Stimulated activated naive B cell treated with anti-CD40 and anti-IgM and Interleukin-4, amounts not matched to agents 10 μg/mL and 1 μg/mL and 100 μg/mL, for 72 hours (primary cell): ENCODE results near the gene RSBN1L.

Source experiments
- ATAC-seq, 2 donors: fragments of 150-1000 bp; cut with Tn5 transposase; replicated peaks; 2 replicates each; pipeline ENCODE4 v1.10.0; 2021; ENCODE audit warnings: moderate library complexity in 1 of 2
- DNase-seq: peaks from one replicate; pipeline ENCODE4 v3.0.0; 2021
- H3K27ac Mint-ChIP-seq: one replicate; pipeline ENCODE4 v1.8.0; 2022; ENCODE audit warnings: mild to moderate bottlenecking, mixed read lengths
- H3K27me3 Mint-ChIP-seq, 2 donors: one replicate each; pipeline ENCODE4 v1.8.0; 2022; ENCODE audit warnings: mixed read lengths in 2 of 2
- H3K36me3 Mint-ChIP-seq, 2 donors: one replicate each; pipeline ENCODE4 v1.8.0; 2022; ENCODE audit warnings: mixed read lengths in 2 of 2, mild to moderate bottlenecking in 1 of 2
- H3K4me1 Mint-ChIP-seq, 2 donors: one replicate each; pipeline ENCODE4 v1.8.0; 2022; ENCODE audit warnings: mixed read lengths in 2 of 2, mild to moderate bottlenecking in 1 of 2
- H3K4me3 Mint-ChIP-seq, 2 donors: one replicate each; pipeline ENCODE4 v1.8.0; 2022; ENCODE audit warnings: mild to moderate bottlenecking in 2 of 2, mixed read lengths in 2 of 2, moderate library complexity in 1 of 2
- H3K9me3 Mint-ChIP-seq, 2 donors: one replicate each; pipeline ENCODE4 v1.8.0; 2022; ENCODE audit warnings: mixed read lengths in 2 of 2, mild to moderate bottlenecking in 1 of 2

The RSBN1L gene

DNA sequence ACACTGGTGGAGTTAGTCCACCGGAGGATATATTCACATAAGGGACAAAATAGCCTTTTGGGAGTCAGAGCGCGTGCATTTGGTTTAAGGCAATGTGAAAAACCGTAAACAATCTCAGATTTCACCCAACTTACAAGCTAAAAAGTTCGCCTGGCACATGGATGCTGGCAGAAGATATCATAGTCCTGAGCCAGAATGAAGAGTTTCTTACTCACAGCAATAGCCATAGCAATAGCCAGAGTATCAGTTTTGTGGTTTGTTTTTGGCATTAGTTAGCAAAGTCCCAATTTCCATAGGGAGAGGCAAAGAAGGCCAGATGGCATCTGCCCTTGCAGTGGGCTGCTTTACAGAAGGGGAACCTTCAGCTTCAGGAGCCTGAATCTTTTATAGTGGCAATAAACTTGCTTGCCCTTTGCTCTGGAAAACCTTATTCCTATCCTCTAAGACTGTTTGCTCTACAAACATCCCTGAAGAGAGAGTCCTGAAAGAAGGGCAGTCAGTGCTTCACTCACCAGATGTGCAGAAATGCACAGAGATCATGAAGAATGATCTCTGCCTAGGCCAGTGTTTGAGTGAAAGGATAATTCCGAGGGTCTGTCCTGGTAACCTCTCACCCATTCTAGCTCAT, 28.7 kb upstream of the RSBN1L start:
- no peak for ATAC-seq

DNA sequence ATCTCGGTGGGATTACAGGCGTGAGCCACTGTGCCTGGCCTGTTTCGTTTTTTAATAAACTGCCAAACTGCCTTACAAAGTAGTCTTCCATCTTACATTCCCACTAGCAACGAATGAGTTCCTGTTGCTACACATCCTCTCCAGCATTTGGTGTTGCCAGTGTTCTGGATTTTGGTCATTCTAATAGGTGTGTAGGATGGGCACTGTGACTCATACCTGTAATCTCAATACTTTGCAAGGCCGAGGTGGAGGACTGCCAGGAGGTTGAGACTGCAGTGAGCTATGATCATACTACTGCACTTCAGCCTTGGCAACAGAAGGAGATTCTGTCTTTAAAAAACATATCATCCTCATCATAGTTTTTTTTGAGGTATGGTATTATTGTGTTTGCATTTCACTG, 21.4 kb upstream of the RSBN1L start:
- Mint-ChIP-seq H3K27me3 (no peaks in the 10 kb centered on the region), H3K9me3 (no peaks in the 10 kb centered on the region), H3K36me3 (peaks cover 10 to 12% of the 10 kb centered on the region in 2 donors), H3K4me3 (no peak overlapping the region), H3K27ac (no peak overlapping the region), H3K4me1 (no peaks in the 10 kb centered on the region)
- ATAC-seq (peak in 1 of 2 donors; percentile 73), DNase-seq (no peak)

More for the DNA sequence above, 28.7 kb upstream of the RSBN1L start:
- Mint-ChIP-seq H3K36me3 (peaks cover 0 to 3% of the 10 kb centered on the region in 2 donors), H3K9me3 (no peaks in the 10 kb centered on the region), H3K4me3 (no peak overlapping the region), H3K4me1 (no peaks in the 10 kb centered on the region), H3K27ac (no peak overlapping the region), H3K27me3 (no peaks in the 10 kb centered on the region)
- DNase-seq, result no peak

DNA sequence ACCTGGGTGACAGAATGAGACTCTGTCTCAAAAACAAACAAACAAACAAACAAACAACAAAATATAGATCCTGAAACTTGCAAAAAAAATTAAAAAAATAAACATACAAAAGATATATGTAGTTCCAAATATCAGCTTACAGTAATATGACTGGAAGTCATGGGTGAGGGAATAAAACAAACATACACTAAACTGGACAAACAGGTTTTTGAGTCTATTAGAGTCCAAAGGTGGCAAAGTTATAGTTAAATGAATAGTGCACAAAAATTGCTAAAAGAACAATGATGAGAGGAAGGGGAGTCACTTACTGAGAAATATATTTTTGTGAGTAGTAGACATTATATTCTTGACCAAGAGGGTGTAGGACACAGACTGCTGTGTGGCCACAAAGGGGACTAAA, 16.7 kb upstream of the RSBN1L start:
- H3K4me3 Mint-ChIP-seq, result no peak overlapping the region
- ATAC-seq (no peak), DNase-seq (no peak)
- no peaks in the 10 kb centered on the region for H3K27me3 Mint-ChIP-seq
- H3K36me3 Mint-ChIP-seq, result peaks cover 27 to 36% of the 10 kb centered on the region in 2 donors
- H3K4me1 Mint-ChIP-seq, result peaks cover 0 to 3% of the 10 kb centered on the region in 2 donors
- H3K9me3 Mint-ChIP-seq, result peaks cover 0 to 3% of the 10 kb centered on the region in 2 donors
- no peak overlapping the region for H3K27ac Mint-ChIP-seq

DNA sequence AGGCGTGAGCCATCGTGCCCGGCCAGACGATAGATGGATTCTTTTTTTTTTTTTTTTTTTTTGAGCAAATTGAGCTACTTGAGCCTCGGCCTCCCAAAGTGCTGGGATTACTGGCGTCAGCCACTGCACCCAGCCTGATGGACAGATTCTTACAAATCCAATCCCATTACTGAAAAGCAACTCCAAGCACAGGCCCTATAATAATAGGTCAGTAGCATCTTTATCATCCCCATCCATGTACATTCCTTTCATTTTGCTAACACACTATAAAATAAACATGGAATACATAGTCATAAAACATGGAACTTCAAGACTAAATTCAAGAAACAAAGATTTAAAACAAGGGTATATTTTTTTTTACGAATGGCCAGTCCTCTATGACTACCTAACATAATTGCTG, 16.0 kb upstream of the RSBN1L start:
- no peaks in the 10 kb centered on the region for H3K27me3 Mint-ChIP-seq
- ATAC-seq (no peak), DNase-seq (no peak)
- peaks cover 27 to 36% of the 10 kb centered on the region in 2 donors for H3K36me3 Mint-ChIP-seq
- H3K27ac Mint-ChIP-seq, result no peak overlapping the region
- peaks cover 0 to 3% of the 10 kb centered on the region in 2 donors for H3K9me3 Mint-ChIP-seq
- no peak overlapping the region for H3K4me3 Mint-ChIP-seq
- H3K4me1 Mint-ChIP-seq, result peaks cover 0 to 3% of the 10 kb centered on the region in 2 donors

DNA sequence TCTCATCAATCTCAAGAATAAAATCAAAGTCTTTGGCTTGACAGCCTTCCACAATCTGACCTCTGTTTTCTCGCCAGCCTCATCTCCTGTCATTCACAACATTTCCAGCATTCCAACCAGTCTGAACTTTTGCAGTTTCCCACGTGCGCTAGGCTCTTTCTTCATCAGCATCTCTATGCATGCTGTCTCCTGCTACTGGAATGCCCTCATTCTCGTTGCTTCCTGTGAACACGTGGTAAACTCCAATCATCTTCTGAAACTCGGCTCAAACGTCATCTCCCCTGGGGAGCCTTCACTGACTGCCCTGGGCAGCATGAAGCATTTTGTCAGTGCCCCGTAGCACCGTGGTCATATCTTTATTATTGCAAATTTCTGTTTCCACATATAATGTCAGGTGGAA, 12.2 kb upstream of the RSBN1L start:
- no peak overlapping the region for H3K4me3 Mint-ChIP-seq
- peaks cover 7 to 14% of the 10 kb centered on the region in 2 donors for H3K4me1 Mint-ChIP-seq
- peaks cover 28 to 43% of the 10 kb centered on the region in 2 donors for H3K36me3 Mint-ChIP-seq
- no peak for DNase-seq
- peaks cover 0 to 3% of the 10 kb centered on the region in 2 donors for H3K9me3 Mint-ChIP-seq
- H3K27me3 Mint-ChIP-seq, result no peaks in the 10 kb centered on the region
- no peak overlapping the region for H3K27ac Mint-ChIP-seq
- no peak for ATAC-seq

DNA sequence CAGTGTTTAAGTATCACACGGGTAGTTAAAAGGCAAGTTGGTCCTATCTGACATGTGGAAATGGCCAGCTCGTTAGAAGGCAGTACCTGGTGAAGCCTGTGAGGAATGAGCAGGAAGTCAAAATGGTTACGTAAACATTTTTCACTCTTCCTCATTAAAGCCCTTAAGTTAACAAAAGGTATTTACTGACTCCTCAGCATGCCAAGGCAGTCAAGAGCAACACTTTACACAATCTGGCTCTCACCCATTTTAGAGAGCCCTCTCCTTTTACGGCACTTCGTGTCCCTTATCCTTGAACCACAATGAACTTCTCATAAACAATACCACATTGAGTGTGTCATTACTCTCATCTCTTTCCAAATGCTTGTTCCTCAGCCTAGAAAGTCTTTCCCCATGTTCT, 11.0 kb upstream of the RSBN1L start:
- DNase-seq, result no peak
- peaks cover 0 to 3% of the 10 kb centered on the region in 2 donors for H3K9me3 Mint-ChIP-seq
- H3K27ac Mint-ChIP-seq, result no peak overlapping the region
- H3K36me3 Mint-ChIP-seq, result peaks cover 26 to 46% of the 10 kb centered on the region in 2 donors
- H3K4me3 Mint-ChIP-seq, result no peak overlapping the region
- H3K4me1 Mint-ChIP-seq, result peaks cover 7 to 14% of the 10 kb centered on the region in 2 donors
- ATAC-seq, result no peak
- H3K27me3 Mint-ChIP-seq, result no peaks in the 10 kb centered on the region

DNA sequence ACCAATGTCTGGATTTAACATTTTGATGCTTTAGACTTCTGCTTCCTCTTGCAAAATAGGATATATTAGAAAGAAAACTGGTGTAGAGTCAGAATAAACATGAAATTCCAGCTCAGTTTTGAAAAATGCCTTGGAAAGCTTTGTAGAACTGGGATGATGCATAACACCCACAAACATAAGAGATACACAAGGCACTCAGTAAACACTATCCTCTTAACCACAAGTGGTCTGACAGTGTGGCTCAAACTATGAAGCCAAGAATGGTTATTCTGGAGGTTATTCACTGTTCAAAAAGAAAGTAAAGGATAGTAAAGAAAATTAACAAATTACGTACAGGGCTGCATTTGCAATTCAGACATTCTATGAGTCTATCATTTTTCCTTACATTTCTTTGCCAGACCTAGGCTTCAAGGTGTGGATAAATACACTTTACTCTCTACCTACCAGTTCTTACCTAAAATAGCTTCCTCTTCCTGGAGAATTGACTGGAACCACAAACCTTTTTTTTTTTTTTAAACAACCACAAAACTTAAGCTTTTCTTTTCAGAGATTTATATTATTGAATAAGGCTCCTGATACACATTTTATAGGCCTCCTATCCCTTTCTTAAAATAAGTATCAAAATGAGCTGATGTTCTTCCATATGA, 9.0 kb upstream of the RSBN1L start:
- peaks cover 28 to 44% of the 10 kb centered on the region in 2 donors for H3K36me3 Mint-ChIP-seq
- DNase-seq, result no peak
- no peak overlapping the region for H3K4me3 Mint-ChIP-seq
- H3K9me3 Mint-ChIP-seq, result peaks cover 0 to 3% of the 10 kb centered on the region in 2 donors
- no peak overlapping the region for H3K27ac Mint-ChIP-seq
- no peaks in the 10 kb centered on the region for H3K27me3 Mint-ChIP-seq
- H3K4me1 Mint-ChIP-seq, result peaks cover 9 to 14% of the 10 kb centered on the region in 2 donors
- no peak for ATAC-seq

DNA sequence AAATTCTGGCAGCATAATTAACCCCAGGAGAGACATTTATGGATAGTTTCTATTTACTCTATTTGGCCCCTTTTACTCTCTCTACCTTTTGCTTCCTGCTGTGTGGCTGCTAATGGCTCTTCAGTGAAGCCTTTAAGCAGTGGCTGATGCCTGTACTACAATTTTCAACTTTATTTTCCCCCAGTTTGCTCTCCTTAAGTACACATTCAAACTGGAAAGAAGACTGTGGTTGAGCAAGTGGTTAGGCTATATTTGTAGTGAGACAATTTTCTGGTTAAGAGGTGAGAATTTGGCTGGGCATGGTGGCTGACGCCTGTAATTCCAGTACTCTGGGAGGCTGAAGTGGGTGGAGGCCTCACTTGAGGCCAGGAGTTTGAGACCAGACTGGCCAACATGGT, 8.5 kb upstream of the RSBN1L start:
- ATAC-seq (no peak), DNase-seq (no peak)
- no peaks in the 10 kb centered on the region for H3K27me3 Mint-ChIP-seq
- H3K9me3 Mint-ChIP-seq, result no peaks in the 10 kb centered on the region
- no peak overlapping the region for H3K27ac Mint-ChIP-seq
- no peak overlapping the region for H3K4me3 Mint-ChIP-seq
- peaks cover 12 to 14% of the 10 kb centered on the region in 2 donors for H3K4me1 Mint-ChIP-seq
- peaks cover 27 to 43% of the 10 kb centered on the region in 2 donors for H3K36me3 Mint-ChIP-seq

DNA sequence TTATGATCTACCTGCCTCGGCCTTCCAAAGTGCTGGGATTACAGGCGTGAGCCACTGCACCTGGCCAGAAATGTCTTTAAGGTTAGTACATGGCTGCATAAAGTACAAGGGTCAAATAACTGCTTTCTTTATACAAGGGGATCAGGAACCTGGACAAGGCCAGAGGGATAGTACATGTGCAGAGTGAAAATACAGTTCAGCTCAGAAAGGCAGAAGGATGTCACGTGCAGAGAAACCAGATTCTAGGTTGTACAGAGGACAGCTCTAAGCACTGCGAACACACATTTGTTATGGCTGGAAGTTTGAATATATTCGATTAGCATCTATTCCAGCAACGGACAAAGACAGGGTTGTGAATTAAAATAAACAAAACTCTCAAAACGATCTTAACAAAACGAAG, 6.0 kb upstream of the RSBN1L start:
- H3K27me3 Mint-ChIP-seq, result no peaks in the 10 kb centered on the region

DNA sequence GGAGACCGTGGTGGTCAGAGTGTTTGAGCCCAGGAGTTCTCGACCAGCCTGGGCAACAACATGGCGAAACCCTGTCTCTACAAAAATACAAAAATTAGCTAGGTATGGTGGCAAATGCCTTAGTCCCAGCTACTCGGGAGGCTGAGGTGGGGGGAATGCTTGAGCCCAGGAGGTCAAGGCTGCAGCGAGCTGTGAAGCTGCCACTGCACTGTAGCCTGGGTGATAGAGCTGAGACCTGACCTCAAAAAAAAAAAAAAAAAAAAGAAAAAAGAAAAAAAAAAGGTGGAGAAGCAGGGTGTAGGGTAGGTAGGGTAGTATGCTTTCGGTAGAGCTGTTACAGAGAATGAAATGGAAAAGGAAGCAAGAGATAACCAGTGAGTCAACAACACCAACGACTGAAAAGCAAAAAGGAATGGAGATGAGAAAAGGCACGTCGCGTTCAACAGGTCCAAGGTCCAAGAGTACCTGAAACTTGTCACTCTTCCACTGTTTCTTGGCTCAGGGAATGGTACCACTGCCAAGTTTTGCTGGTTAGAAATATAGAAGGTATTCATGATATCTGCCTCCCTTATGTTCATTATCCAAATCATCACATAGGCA, 4.3 kb upstream of the RSBN1L start:
- DNase-seq, result no peak
- Mint-ChIP-seq H3K27ac (no peak overlapping the region), H3K27me3 (no peaks in the 10 kb centered on the region), H3K36me3 (peaks cover 23 to 34% of the 10 kb centered on the region in 2 donors), H3K4me1 (peaks cover 23 to 30% of the 10 kb centered on the region in 2 donors), H3K9me3 (no peaks in the 10 kb centered on the region), H3K4me3 (no peak overlapping the region)
- ATAC-seq, result no peak

More for the DNA sequence above, 6.0 kb upstream of the RSBN1L start:
- Mint-ChIP-seq H3K4me1 (peaks cover 23 to 25% of the 10 kb centered on the region in 2 donors), H3K9me3 (no peaks in the 10 kb centered on the region), H3K4me3 (no peak overlapping the region), H3K36me3 (peaks cover 17 to 30% of the 10 kb centered on the region in 2 donors), H3K27ac (no peak overlapping the region)
- ATAC-seq, result no peak
- DNase-seq, result no peak

DNA sequence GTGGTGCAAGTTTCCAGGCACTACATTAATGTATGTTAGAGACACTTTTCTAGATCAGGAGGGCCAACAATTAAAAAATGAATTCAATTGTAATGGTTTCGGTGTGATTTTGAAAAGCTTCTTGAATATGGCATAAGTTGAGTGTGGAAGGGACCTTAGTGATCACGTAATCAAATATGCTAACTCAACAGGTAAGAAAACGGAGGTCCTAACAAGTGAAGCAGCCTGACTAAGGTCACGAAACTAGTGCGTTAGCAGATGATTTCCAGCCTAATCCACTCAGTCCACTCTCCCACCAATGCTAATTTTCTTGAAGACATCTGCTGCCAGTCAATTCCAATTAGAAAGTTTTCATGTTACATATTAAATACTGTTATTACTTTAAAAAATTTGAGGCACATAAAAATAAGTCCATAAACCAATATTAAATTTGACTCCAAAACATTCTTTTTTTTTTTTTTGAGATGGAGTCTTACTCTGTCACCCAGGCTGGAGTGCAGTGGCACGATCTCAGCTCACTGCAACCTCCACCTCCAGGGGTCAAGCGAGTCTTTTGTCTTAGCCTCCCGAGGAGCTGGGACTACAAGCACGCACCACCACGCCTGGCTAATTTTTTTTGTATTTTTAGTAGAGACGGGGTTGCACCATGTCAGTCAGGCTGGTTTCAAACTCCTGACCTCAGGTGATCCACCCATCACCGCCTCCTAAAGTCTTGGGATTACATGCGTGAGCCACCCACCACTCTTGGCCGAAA, 2.3 kb upstream of the RSBN1L start:
- Mint-ChIP-seq H3K4me3 (peak overlapping the region in 1 of 2 donors; percentile 41), H3K9me3 (no peaks in the 10 kb centered on the region), H3K27ac (no peak overlapping the region)

DNA sequence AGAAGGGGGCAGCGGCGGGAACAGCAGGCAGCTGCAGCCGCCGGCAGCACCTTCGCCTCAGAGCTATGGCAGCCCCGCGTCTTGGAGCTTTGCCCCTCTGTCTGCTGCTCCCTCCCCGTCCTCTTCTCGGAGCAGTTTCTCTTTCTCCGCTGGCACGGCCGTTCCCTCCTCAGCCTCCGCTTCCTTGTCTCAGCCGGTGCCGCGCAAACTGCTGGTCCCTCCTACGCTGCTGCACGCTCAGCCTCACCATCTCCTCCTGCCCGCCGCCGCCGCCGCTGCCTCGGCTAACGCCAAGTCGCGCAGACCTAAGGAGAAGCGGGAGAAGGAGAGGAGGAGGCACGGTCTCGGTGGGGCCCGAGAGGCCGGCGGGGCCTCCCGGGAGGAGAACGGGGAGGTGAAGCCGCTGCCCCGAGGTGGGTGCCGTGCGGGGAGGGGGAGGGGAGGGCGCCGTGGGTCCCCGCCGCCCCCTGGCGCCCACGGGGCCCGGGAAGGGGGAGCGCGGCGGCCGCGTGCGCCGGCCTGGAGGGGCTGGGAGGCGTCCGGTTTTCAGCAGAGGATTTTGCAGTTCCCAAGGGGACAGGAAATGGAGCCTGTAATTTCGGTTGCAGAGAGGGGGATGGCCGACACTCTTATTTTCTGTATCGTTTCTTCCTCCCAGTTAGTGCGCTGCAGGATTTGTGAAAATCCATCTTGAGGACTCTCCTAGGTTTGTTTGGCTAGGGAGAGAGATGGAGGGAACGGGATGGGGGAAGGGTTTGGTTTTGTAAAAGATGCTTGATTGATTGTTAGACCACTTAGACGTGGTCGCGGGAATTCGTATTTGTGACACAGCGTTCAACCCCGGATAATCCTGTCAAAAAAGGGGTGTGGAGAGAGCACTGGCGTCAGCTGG, 630 bp downstream of the RSBN1L start:
- ATAC-seq (peak; percentile 54 to 57), DNase-seq (peak; percentile 56)
- Mint-ChIP-seq H3K27ac (peak overlapping the region; percentile 98), H3K36me3 (peaks cover 17 to 23% of the 10 kb centered on the region in 2 donors), H3K4me1 (peaks cover 28 to 44% of the 10 kb centered on the region in 2 donors), H3K27me3 (no peaks in the 10 kb centered on the region), H3K4me3 (peak overlapping the region; percentile 98 to 99), H3K9me3 (no peaks in the 10 kb centered on the region)

More for the DNA sequence above, 2.3 kb upstream of the RSBN1L start:
- no peaks in the 10 kb centered on the region for H3K27me3 Mint-ChIP-seq
- DNase-seq (no peak), ATAC-seq (no peak)
- H3K4me1 Mint-ChIP-seq, result peaks cover 20 to 24% of the 10 kb centered on the region in 2 donors
- peaks cover 15 to 23% of the 10 kb centered on the region in 2 donors for H3K36me3 Mint-ChIP-seq

DNA sequence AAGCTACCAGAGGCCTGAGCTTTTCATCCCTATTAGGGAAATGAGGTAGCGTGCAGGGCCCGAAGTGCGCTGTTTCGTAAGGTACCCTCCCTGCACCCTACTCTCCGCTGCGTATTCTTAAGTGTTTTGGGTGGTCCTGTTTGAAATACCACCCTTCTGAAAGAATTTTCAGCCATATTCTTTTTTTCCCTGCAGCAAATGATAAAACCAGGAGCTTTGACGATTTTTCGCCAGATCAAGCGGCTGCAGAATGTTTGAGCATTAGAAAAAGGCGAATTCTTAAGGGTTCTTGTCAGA, 1.2 kb downstream of the RSBN1L start:
- Mint-ChIP-seq H3K4me3 (peak overlapping the region; percentile 98 to 99), H3K27me3 (no peaks in the 10 kb centered on the region), H3K27ac (peak overlapping the region; percentile 95), H3K4me1 (peaks cover 28 to 50% of the 10 kb centered on the region in 2 donors), H3K36me3 (peaks cover 18 to 23% of the 10 kb centered on the region in 2 donors), H3K9me3 (no peaks in the 10 kb centered on the region)
- ATAC-seq, result peak in 1 of 2 donors; percentile 8
- peak; percentile 9 for DNase-seq
